CD4-positive, alpha-beta memory T cell (primary cell): ENCODE results near the gene CCNJ. TPM values are rescaled to one million over a fixed set of nuclear protein-coding genes. Genes with fewer than 3 reads are reported as not detected.

Source experiments
- CTCF ChIA-PET: fragments of 350-600 bp; sonication (Branson Sonifier 250); formaldehyde crosslinking; loops from one replicate; lab custom pipeline; 2021; ENCODE audit warnings: inconsistent platforms; ENCODE audit not compliant: partially characterized antibody; lab: Charles Lee
- POLR2A ChIA-PET: fragments of 350-600 bp; sonication (Branson Sonifier 250); formaldehyde crosslinking; loops from one replicate; lab custom pipeline; 2021; ENCODE audit not compliant: partially characterized antibody; lab: Charles Lee
- DNase-seq, 5 donors: peaks; one replicate each; pipeline versions ENCODE4 v3.0.0 to v3.0.0-alpha.2; 2020 to 2022; ENCODE audit warnings: mixed read lengths in 1 of 5
- H3K27ac ChIP-seq: one replicate; pipeline ENCODE4 v1.7.0; 2013; ENCODE audit warnings: low read depth, low read length
- H3K27me3 ChIP-seq: 2 replicates; pipeline ENCODE4 v1.7.0; 2013; ENCODE audit warnings: mild to moderate bottlenecking, low read length, moderate library complexity; ENCODE audit not compliant: insufficient read depth
- H3K36me3 ChIP-seq: 2 replicates; pipeline ENCODE4 v1.7.0; 2013; ENCODE audit warnings: mild to moderate bottlenecking, low read length, moderate library complexity; ENCODE audit not compliant: insufficient read depth
- H3K4me1 ChIP-seq: 2 replicates; pipeline ENCODE4 v1.7.0; 2013; ENCODE audit warnings: mild to moderate bottlenecking, low read length, moderate library complexity; ENCODE audit not compliant: insufficient read depth
- H3K4me3 ChIP-seq, 2 donors: one replicate each; pipeline ENCODE4 v1.7.0; 2013; ENCODE audit warnings: low read length in 2 of 2, mild to moderate bottlenecking in 1 of 2
- H3K9me3 ChIP-seq, 2 donors: one replicate each; pipeline ENCODE4 v1.7.0; 2013; ENCODE audit warnings: low read length in 2 of 2, control low read depth in 1 of 2; ENCODE audit not compliant: control insufficient read depth in 1 of 2
- H3K27ac Mint-ChIP-seq, 7 donors: one replicate each; pipeline ENCODE4 v1.8.0; 2020 to 2021; ENCODE audit warnings: mixed read lengths in 7 of 7, mild to moderate bottlenecking in 6 of 7, inconsistent platforms in 3 of 7, moderate library complexity in 3 of 7
- H3K27me3 Mint-ChIP-seq, 2 donors: one replicate each; pipeline ENCODE4 v1.8.0; 2020 to 2021; ENCODE audit warnings: mixed read lengths in 2 of 2
- H3K36me3 Mint-ChIP-seq, 2 donors: one replicate each; pipeline ENCODE4 v1.8.0; 2020 to 2021; ENCODE audit warnings: mixed read lengths in 2 of 2, inconsistent platforms in 1 of 2, mild to moderate bottlenecking in 1 of 2
- H3K4me1 Mint-ChIP-seq, 4 donors: one replicate each; pipeline ENCODE4 v1.8.0; 2020 to 2021; ENCODE audit warnings: mixed read lengths in 4 of 4, mild to moderate bottlenecking in 1 of 4
- H3K4me3 Mint-ChIP-seq, 8 donors: one replicate each; pipeline ENCODE4 v1.8.0; 2020 to 2021; ENCODE audit warnings: mixed read lengths in 8 of 8, mild to moderate bottlenecking in 7 of 8, moderate library complexity in 6 of 8, inconsistent platforms in 3 of 8
- H3K9me3 Mint-ChIP-seq, 8 donors: one replicate each; pipeline ENCODE4 v1.8.0; 2020 to 2021; ENCODE audit warnings: mixed read lengths in 8 of 8, mild to moderate bottlenecking in 5 of 8, inconsistent platforms in 3 of 8, moderate library complexity in 1 of 8
- intact Hi-C: fragments of 100-400 bp; cut with micrococcal nuclease; formaldehyde crosslinking; loops from one replicate; pipeline ENCODE4 v1.15.1; 2023
- microRNA-seq: library from miRNA; unstranded; fragments of <30 nt; microRNA quantifications from one replicate; pipeline ENCODE4 v1.2.0, GENCODE V29; 2021; ENCODE audit warnings: borderline replicate concordance, borderline number of aligned reads, borderline microRNAs expressed, mixed read lengths
- polyA plus RNA-seq, 2 donors: library from polyadenylated mRNA; unstranded; fragments of 300-500 nt; fragmentation: Illumina TruSeq; gene quantifications; one replicate each; pipeline ENCODE4 v1.2.3, GENCODE V29; 2021
- total RNA-seq, 2 experiments: library from RNA; stranded (reverse); gene quantifications; one replicate each; pipeline ENCODE4 v1.2.3, GENCODE V29; 2021

CCNJ gene
- total and polyA plus RNA-seq, 4 experiments from 2014 or later, result 0.43 to 7.1 (median 4.2) TPM

GRCh38 chr10:96092999-96093767 is 49.8 kb downstream of the CCNJ start:
- no peak for DNase-seq
- Mint-ChIP-seq H3K27ac (peak overlapping the region in 1 of 7 donors; percentile 45), H3K9me3 (peaks cover 3 to 29% (median 12%) of the 10 kb centered on the region in 8 donors), H3K4me1 (peaks cover 5 to 11% (median 7%) of the 10 kb centered on the region in 4 donors), H3K36me3 (peaks cover 14 to 23% of the 10 kb centered on the region in 2 donors), H3K27me3 (peaks cover 51% of the 10 kb centered on the region in 2 donors), H3K4me3 (no peak overlapping the region)
- ChIA-PET POLR2A (interaction anchor here (5.5 kb wide), 1 partner anchor 37 kb away, joined by 31 read pairs; the partner anchor contains the start of gene ZNF518A), CTCF (no interaction called here)
- no peak overlapping the region for H3K4me3 ChIP-seq
- peaks cover 21% of the 10 kb centered on the region for H3K27me3 ChIP-seq
- H3K36me3 ChIP-seq, result no peaks in the 10 kb centered on the region
- intact Hi-C loops, result no loop called here
- H3K4me1 ChIP-seq, result peaks cover 12% of the 10 kb centered on the region
- no peak overlapping the region for H3K27ac ChIP-seq
- H3K9me3 ChIP-seq, result no peaks in the 10 kb centered on the region

- Histone ChIP-seq H3K27ac (no peak overlapping the region), H3K27me3 (peaks cover 21% of the 10 kb centered on the region), H3K4me1 (peaks cover 12% of the 10 kb centered on the region), H3K36me3 (no peaks in the 10 kb centered on the region), H3K4me3 (no peak overlapping the region), H3K9me3 (no peaks in the 10 kb centered on the region)
- Mint-ChIP-seq H3K4me1 (peaks cover 5 to 11% (median 7%) of the 10 kb centered on the region in 4 donors), H3K27ac (no peak overlapping the region), H3K4me3 (no peak overlapping the region), H3K9me3 (peaks cover 3 to 29% (median 12%) of the 10 kb centered on the region in 8 donors), H3K36me3 (peaks cover 14 to 23% of the 10 kb centered on the region in 2 donors), H3K27me3 (peaks cover 53% of the 10 kb centered on the region in 2 donors)
- ChIA-PET POLR2A (interaction anchor here (5.5 kb wide), 1 partner anchor 36 kb away, joined by 31 read pairs; the partner anchor contains the start of gene ZNF518A), CTCF (no interaction called here)
- DNase-seq, result no peak
- intact Hi-C loops, result no loop called here
These were observed 50.6 kb downstream of the CCNJ start for GRCh38 chr10:96093948-96094347.

DNA sequence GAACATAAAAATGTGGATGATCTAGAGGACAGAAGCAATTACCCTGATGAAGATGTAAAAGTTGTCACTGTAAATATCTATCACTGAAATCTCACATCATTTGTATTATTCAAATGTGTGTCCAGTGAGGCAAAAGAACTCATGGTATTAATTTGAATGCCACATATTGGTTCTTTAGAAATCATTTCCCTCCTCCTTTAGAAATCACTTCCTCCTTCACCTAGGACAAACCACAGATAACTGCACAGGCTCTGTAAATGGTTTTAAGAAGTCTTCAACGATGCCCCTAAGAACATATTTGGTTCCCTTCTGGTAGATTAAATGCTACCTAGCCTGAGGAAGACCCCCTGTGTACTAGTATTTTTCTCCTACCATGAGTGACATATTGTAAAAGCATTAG is 53.6 kb downstream of the CCNJ start:
- Mint-ChIP-seq H3K36me3 (peaks cover 2 to 19% of the 10 kb centered on the region in 2 donors), H3K4me3 (no peak overlapping the region), H3K9me3 (peaks cover 0 to 24% (median 6%) of the 10 kb centered on the region in 8 donors), H3K4me1 (no peaks in the 10 kb centered on the region), H3K27me3 (peaks cover 69% of the 10 kb centered on the region in 2 donors), H3K27ac (no peak overlapping the region)
- H3K4me3 ChIP-seq, result no peak overlapping the region
- H3K4me1 ChIP-seq, result no peaks in the 10 kb centered on the region
- no peak overlapping the region for H3K27ac ChIP-seq
- no peaks in the 10 kb centered on the region for H3K36me3 ChIP-seq
- H3K27me3 ChIP-seq, result peaks cover 32% of the 10 kb centered on the region
- ChIA-PET CTCF (interaction anchor here (1.3 kb wide), 1 partner anchor 12 kb away, joined by 3 read pairs; no protein-coding TSS in a partner anchor), POLR2A (interaction anchor here (5.5 kb wide), 1 partner anchor 33 kb away, joined by 31 read pairs; the partner anchor contains the start of gene ZNF518A)
- DNase-seq, result no peak
- intact Hi-C loops, result no loop called here
- no peaks in the 10 kb centered on the region for H3K9me3 ChIP-seq

DNA sequence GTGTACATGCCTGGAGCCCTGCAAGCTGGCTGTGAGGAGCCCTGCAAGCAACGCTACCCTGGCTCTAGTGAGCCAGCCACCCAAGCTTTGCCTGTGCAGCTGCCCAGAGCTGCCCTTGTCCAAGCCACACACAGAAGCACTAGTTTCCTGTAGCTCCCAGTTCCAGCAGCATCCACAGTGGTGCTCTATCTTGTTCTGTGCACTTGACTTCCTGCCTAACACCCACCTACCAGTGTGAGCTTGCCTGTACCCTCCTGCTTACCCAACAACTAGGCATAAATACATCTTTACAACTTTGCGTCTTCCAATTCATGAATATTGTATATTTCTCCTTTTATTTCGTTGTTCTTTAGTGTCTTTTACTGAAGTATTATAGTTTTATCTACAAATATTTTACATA is 54.5 kb downstream of the CCNJ start:
- H3K4me3 Mint-ChIP-seq, result no peak overlapping the region
- peaks cover 2 to 12% of the 10 kb centered on the region in 2 donors for H3K36me3 Mint-ChIP-seq
- H3K36me3 ChIP-seq, result no peaks in the 10 kb centered on the region
- H3K4me1 Mint-ChIP-seq, result no peaks in the 10 kb centered on the region
- peaks cover 61 to 66% of the 10 kb centered on the region in 2 donors for H3K27me3 Mint-ChIP-seq
- H3K27me3 ChIP-seq, result peaks cover 39% of the 10 kb centered on the region
- no peaks in the 10 kb centered on the region for H3K9me3 ChIP-seq
- H3K27ac ChIP-seq, result no peak overlapping the region
- ChIA-PET CTCF (interaction anchor here (1.3 kb wide), 1 partner anchor 11 kb away, joined by 3 read pairs; no protein-coding TSS in a partner anchor), POLR2A (interaction anchor here (5.5 kb wide), 1 partner anchor 32 kb away, joined by 31 read pairs; the partner anchor contains the start of gene ZNF518A)
- no peak overlapping the region for H3K27ac Mint-ChIP-seq
- H3K9me3 Mint-ChIP-seq, result peaks cover 0 to 18% (median 5%) of the 10 kb centered on the region in 8 donors
- intact Hi-C loops, result no loop called here
- peak in 1 of 5 donors; percentile 26 for DNase-seq
- H3K4me1 ChIP-seq, result no peaks in the 10 kb centered on the region
- H3K4me3 ChIP-seq, result no peak overlapping the region

DNA sequence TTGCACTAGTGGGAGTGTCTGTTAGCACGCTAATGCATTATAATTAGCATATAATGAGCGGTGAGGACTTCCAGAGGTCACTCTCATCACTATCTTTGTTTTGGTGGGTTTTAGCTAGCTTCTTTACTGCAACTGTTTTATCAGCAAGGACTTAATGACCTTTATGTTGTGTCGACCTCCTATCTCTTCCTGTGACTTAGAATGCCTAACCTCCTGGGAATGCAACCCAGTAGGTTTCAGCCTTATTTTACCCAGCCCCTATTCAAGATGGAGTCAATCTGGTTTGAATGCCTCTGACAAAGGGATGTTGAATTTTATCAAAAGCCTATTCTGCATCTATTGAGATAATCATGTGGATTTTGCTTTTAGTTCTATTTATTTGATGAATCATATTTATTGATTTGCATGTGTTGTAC is 64.2 kb downstream of the CCNJ start:
- Mint-ChIP-seq H3K27ac (no peak overlapping the region), H3K27me3 (peaks cover 55 to 67% of the 10 kb centered on the region in 2 donors), H3K4me1 (no peaks in the 10 kb centered on the region), H3K36me3 (peaks cover 0 to 13% of the 10 kb centered on the region in 2 donors), H3K4me3 (no peak overlapping the region), H3K9me3 (peaks cover 3 to 26% (median 16%) of the 10 kb centered on the region in 8 donors)
- Histone ChIP-seq H3K9me3 (no peaks in the 10 kb centered on the region), H3K27ac (no peak overlapping the region), H3K36me3 (no peaks in the 10 kb centered on the region), H3K4me3 (no peak overlapping the region), H3K4me1 (no peaks in the 10 kb centered on the region), H3K27me3 (peaks cover 23% of the 10 kb centered on the region)
- ChIA-PET CTCF (no interaction called here), POLR2A (no interaction called here)
- intact Hi-C loops, result no loop called here
- no peak for DNase-seq

Small RNAs within 50 kb of the gene (microRNA-seq; reads per million reads assigned to microRNA genes)
- gene MIR3157, result 22.0 reads per million, percentile 51 among the genes with 10 or more reads in this experiment

Other genes with a start within 250 kb of the CCNJ start
- under 1 TPM in 1 of 2 experiments, not detected in 1; 0.15 TPM for gene CC2D2B, start 135.6 kb upstream of the CCNJ start, total RNA-seq
- under 1 TPM in 1 of 2 donors, not detected in 1; 0.10 TPM for gene CC2D2B, start 135.6 kb upstream of the CCNJ start, polyA plus RNA-seq
- gene ZNF518A, start 86.7 kb downstream of the CCNJ start, total RNA-seq, result 10 to 100 TPM; 22.4 to 24.0 TPM
- 10 to 100 TPM; 11.1 to 12.4 TPM for gene ZNF518A, start 86.7 kb downstream of the CCNJ start, polyA plus RNA-seq
- gene BLNK, start 228.0 kb downstream of the CCNJ start, total RNA-seq, result under 1 TPM in 1 of 2 experiments, not detected in 1; 0.19 TPM
- 1 to 10 TPM in 1 of 2 donors, not detected in 1; 1.0 TPM for gene BLNK, start 228.0 kb downstream of the CCNJ start, polyA plus RNA-seq